ENCODE data around the gene ASCL5.

- TF ChIP-seq EZH2 (IDR thresholded peaks at IDR 0.05; ENCODE audit: borderline replicate concordance, low read depth, low read length, severe bottlenecking) (no peak), CTCF (IDR thresholded peaks at IDR 0.05; ENCODE audit: borderline replicate concordance, extremely low read depth, low read length, poor library complexity, severe bottlenecking) (no peak)
These were observed 27.6 kb upstream of the ASCL5 start, which contains the start of gene TMEM9 for GRCh38 chr1:201154389-201155165.

Measured in DND-41 (cell line).